ENCODE results near the gene TBC1D1. TPM values are rescaled to one million over a fixed set of nuclear protein-coding genes. Genes with fewer than 3 reads are reported as not detected.
"Not testable (repeated sequence)": the region's sequence is repeated elsewhere in the genome, so short reads cannot be mapped to it uniquely, and the experiment has no call there.

TBC1D1 gene
- total RNA-seq, 2 donors from 2014 or later, result 49.8 to 129 TPM

DNA sequence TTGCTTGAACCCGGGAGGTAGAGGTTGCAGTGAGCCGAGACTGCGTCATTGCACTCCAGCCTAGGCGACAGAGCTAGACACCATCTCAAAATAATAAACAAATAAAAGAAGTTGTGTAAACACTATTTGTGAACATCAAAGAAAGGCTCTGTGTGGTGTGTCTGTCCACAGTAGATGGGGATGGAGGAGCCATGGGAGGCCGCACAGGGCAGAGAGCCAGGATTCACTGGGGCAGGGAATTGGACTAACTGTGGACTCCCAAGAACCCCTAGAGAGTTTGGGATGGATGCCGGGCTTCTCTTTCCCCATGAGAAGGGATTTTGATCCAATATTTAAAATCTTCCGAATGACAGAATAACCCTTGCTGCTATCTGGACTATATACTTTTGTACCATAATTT is 26.5 kb downstream of the TBC1D1 start:
- TF ChIP-seq, protein P1, sequence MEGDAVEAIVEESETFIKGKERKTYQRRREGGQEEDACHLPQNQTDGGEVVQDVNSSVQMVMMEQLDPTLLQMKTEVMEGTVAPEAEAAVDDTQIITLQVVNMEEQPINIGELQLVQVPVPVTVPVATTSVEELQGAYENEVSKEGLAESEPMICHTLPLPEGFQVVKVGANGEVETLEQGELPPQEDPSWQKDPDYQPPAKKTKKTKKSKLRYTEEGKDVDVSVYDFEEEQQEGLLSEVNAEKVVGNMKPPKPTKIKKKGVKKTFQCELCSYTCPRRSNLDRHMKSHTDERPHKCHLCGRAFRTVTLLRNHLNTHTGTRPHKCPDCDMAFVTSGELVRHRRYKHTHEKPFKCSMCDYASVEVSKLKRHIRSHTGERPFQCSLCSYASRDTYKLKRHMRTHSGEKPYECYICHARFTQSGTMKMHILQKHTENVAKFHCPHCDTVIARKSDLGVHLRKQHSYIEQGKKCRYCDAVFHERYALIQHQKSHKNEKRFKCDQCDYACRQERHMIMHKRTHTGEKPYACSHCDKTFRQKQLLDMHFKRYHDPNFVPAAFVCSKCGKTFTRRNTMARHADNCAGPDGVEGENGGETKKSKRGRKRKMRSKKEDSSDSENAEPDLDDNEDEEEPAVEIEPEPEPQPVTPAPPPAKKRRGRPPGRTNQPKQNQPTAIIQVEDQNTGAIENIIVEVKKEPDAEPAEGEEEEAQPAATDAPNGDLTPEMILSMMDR (IDR thresholded peaks at IDR 0.05), result no peak
- TF ChIP-seq POLR2AphosphoS5 (IDR thresholded peaks at IDR 0.05) (no peak), POLR2A (IDR thresholded peaks at IDR 0.05) (no peak)
- intact Hi-C loops (cut with DNase I), result no loop called here
- H3K27me3 ChIP-seq (replicated peaks; ENCODE audit: insufficient read depth), result no peaks in the 10 kb centered on the region
- WGBS, result 81% methylated on average over 7 of the region's 7 CpGs
- no peaks in the 10 kb centered on the region for H3K4me1 ChIP-seq (replicated peaks)
- H3K36me3 ChIP-seq, result no peaks in the 10 kb centered on the region
- no peaks in the 10 kb centered on the region for H3K9me3 ChIP-seq
- no peak overlapping the region for H3K27ac ChIP-seq
- no peak overlapping the region for H3K4me3 ChIP-seq
- DNase-seq (ENCODE audit: low spot score), result no peak

DNA sequence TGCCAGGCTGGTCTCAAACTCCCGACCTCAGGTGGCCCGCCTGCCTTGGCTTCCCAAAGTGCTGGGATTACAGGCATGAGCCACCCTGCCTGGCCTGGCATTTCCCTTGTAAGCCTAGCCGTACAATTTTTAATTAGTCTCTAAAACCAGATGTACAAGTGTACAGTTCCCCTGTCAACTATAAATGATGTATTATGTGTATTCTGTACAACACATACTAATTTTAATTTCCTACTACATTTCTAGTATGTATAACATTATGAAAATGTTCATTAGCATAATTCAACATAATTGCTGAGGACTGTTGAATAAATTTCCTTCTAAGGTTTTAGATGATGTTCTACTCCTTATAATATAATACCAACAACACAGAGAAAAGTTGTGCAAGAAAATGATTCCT is 27.8 kb downstream of the TBC1D1 start:
- TF ChIP-seq POLR2AphosphoS5 (IDR thresholded peaks at IDR 0.05) (no peak), POLR2A (IDR thresholded peaks at IDR 0.05) (no peak)
- TF ChIP-seq, protein P1 (IDR thresholded peaks at IDR 0.05), result no peak
- no peaks in the 10 kb centered on the region for H3K4me1 ChIP-seq (replicated peaks)
- no peak for DNase-seq (ENCODE audit: low spot score)
- WGBS, result 73% methylated on average over 3 of the region's 3 CpGs
- H3K36me3 ChIP-seq, result no peaks in the 10 kb centered on the region
- intact Hi-C loops (cut with DNase I), result no loop called here
- no peaks in the 10 kb centered on the region for H3K27me3 ChIP-seq (replicated peaks; ENCODE audit: insufficient read depth)
- no peaks in the 10 kb centered on the region for H3K9me3 ChIP-seq
- H3K27ac ChIP-seq, result no peak overlapping the region
- no peak overlapping the region for H3K4me3 ChIP-seq

DNA sequence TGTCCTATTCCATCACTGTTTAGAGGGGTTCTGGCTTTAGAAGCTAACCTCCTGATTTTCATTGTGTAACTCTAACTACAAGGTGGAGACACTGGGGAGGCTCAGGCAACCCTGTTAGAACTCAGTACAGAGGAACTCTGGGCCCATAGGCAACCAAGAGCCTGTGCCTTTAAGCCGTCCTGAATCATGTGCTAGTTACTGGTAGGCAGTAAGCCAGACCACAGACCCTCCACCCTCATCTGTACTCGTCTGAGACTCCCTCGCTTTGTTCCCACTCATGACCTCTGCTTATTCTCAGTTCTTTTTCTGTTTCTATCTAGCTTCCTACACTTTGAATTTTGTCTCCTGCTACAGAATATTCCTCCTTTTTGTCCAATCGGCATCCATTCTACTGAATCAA is 31.4 kb downstream of the TBC1D1 start:
- Histone ChIP-seq H3K27ac (no peak overlapping the region), H3K36me3 (no peaks in the 10 kb centered on the region), H3K27me3 (replicated peaks; ENCODE audit: insufficient read depth) (no peaks in the 10 kb centered on the region), H3K4me1 (replicated peaks) (no peaks in the 10 kb centered on the region), H3K4me3 (no peak overlapping the region), H3K9me3 (no peaks in the 10 kb centered on the region)
- TF ChIP-seq POLR2AphosphoS5 (IDR thresholded peaks at IDR 0.05), result no peak
- TF ChIP-seq POLR2A (IDR thresholded peaks at IDR 0.05), result no peak
- TF ChIP-seq, protein P1 (IDR thresholded peaks at IDR 0.05), result no peak
- intact Hi-C loops (cut with DNase I), result no loop called here
- no peak for DNase-seq (ENCODE audit: low spot score)
- WGBS, result 82% methylated on average over 4 of the region's 4 CpGs

DNA sequence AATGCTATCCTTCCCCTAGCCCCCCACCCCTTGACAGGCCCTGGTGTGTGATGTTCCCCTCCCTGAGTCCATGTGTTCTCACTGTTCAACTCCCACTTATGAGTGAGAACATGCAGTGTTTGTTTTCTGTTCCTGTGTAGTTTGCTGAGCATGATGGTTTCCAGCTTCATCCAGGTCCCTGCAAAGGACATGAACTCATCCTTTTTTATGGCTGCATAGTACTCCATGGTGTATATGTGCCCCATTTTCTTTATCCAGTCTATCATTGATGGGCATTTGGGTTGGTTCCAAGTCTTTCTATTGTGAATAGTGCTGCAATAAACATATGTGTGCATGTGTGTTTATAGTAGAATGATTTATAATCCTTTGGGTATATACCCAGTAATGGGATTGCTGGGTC is 32.2 kb downstream of the TBC1D1 start:
- H3K27ac ChIP-seq; H3K27me3 ChIP-seq (replicated peaks; ENCODE audit: insufficient read depth); H3K36me3 ChIP-seq; DNase-seq (ENCODE audit: low spot score); H3K9me3 ChIP-seq; H3K4me3 ChIP-seq; H3K4me1 ChIP-seq (replicated peaks); intact Hi-C loops (cut with DNase I): not testable (repeated sequence)

DNA sequence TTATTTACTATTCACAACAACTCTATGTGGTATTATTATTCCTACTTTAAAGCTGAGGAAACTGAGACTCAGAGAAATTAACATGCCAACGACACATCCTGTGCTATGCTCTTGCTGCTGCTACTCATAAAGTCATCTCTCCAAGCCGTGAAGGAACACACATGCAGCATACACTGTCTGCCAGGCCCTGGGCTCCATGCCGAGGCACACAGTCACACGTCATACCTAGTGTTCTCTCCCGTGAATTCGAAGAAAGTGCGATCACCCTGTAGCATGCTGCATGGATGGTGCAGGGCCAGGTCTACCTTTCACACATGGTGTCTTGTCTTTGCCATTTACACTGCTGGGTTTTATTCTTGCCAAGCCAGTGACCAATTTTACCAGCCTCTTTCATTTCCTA is 34.1 kb downstream of the TBC1D1 start:
- 92% methylated on average over 7 of the region's 7 CpGs for WGBS
- no peak for DNase-seq (ENCODE audit: low spot score)
- H3K4me1 ChIP-seq (replicated peaks), result no peaks in the 10 kb centered on the region
- intact Hi-C loops (cut with DNase I), result no loop called here
- H3K4me3 ChIP-seq, result no peak overlapping the region
- no peak for TF ChIP-seq POLR2AphosphoS5 (IDR thresholded peaks at IDR 0.05)
- TF ChIP-seq, protein P1 (IDR thresholded peaks at IDR 0.05), result no peak
- no peak for TF ChIP-seq POLR2A (IDR thresholded peaks at IDR 0.05)
- H3K27ac ChIP-seq, result no peak overlapping the region
- H3K27me3 ChIP-seq (replicated peaks; ENCODE audit: insufficient read depth), result no peaks in the 10 kb centered on the region
- H3K9me3 ChIP-seq, result no peaks in the 10 kb centered on the region
- H3K36me3 ChIP-seq, result no peaks in the 10 kb centered on the region

Data from prostate gland (tissue), 2 donors.